RWPE2 (cell line): Measurements from ENCODE around the gene AGPAT4.

ENCODE experiments used
- ATAC-seq: fragments of 200-7000 bp; cut with Tn5 transposase; 3 replicates; pipeline ENCODE4 v1.9.1; 2021; ENCODE audit warnings: low read depth
- DNase-seq: peaks from one replicate; pipeline ENCODE4 v3.0.0-alpha.2; 2020; ENCODE audit warnings: low spot score
- H3K27ac ChIP-seq: fragments of 450-650 bp; 2 replicates; pipeline ENCODE4 v1.5.1; 2017; ENCODE audit warnings: mild to moderate bottlenecking; ENCODE audit not compliant: poor library complexity, severe bottlenecking
- H3K27me3 ChIP-seq: fragments of 250-450 bp; sonication (Bioruptor Pico); 2 replicates; pipeline ENCODE4 v1.5.1; 2021; ENCODE audit warnings: mild to moderate bottlenecking, moderate library complexity; ENCODE audit not compliant: insufficient read depth, poor library complexity, severe bottlenecking
- H3K36me3 ChIP-seq: fragments of 250-450 bp; sonication (Bioruptor Pico); 2 replicates; pipeline ENCODE4 v1.5.1; 2020; ENCODE audit warnings: low read depth, mild to moderate bottlenecking, moderate library complexity
- H3K4me1 ChIP-seq: fragments of 250-450 bp; sonication (Bioruptor Pico); 2 replicates; pipeline ENCODE4 v1.5.1; 2021; ENCODE audit warnings: mild to moderate bottlenecking, moderate library complexity; ENCODE audit not compliant: insufficient read depth, poor library complexity, severe bottlenecking
- H3K4me3 ChIP-seq: fragments of 250-450 bp; sonication (Bioruptor Pico); 2 replicates; pipeline ENCODE4 v1.5.1; 2021; ENCODE audit warnings: mild to moderate bottlenecking, moderate library complexity; ENCODE audit not compliant: severe bottlenecking
- H3K9me3 ChIP-seq: fragments of 250-450 bp; sonication (Bioruptor Pico); 2 replicates; pipeline ENCODE4 v1.5.1; 2021; ENCODE audit warnings: mild to moderate bottlenecking, moderate library complexity; ENCODE audit not compliant: severe bottlenecking
- CTCF ChIP-seq: fragments of 450-650 bp; IDR thresholded peaks from one replicate; pipeline ENCODE4 v1.5.1; 2017; ENCODE audit warnings: mild to moderate bottlenecking, moderate library complexity; ENCODE audit not compliant: poor library complexity, severe bottlenecking

AGPAT4 gene

GRCh38 chr6:161143663-161144430 is 130.0 kb downstream of the AGPAT4 start:
- ATAC-seq, result no peak
- Histone ChIP-seq H3K4me1 (no peaks in the 10 kb centered on the region), H3K27ac (no peak overlapping the region), H3K9me3 (no peaks in the 10 kb centered on the region), H3K36me3 (no peaks in the 10 kb centered on the region), H3K4me3 (no peak overlapping the region), H3K27me3 (no peaks in the 10 kb centered on the region)
- no peak for DNase-seq
- no peak for TF ChIP-seq CTCF

DNA sequence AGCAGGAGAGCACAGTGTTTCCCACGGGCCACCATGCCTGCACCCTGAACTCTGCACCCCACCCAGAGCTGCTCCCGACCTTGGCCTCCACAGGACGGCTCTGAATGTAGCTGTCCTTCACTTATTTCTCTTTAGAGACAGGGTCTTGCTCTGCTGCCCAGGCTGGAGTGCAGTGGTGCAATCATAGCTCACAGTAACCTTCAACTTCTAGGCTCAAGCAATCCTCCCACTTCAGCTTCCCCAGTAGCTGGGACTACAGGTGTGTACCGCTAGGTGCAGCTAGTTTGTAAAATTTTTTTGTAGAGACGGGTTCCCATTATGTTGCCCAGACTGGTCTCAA is 130.9 kb downstream of the AGPAT4 start:
- DNase-seq, result no peak
- Histone ChIP-seq H3K4me1 (peaks cover 2% of the 10 kb centered on the region), H3K9me3 (no peaks in the 10 kb centered on the region), H3K4me3 (no peak overlapping the region), H3K27ac (no peak overlapping the region), H3K36me3 (no peaks in the 10 kb centered on the region), H3K27me3 (no peaks in the 10 kb centered on the region)
- ATAC-seq, result no peak
- TF ChIP-seq CTCF, result no peak

DNA sequence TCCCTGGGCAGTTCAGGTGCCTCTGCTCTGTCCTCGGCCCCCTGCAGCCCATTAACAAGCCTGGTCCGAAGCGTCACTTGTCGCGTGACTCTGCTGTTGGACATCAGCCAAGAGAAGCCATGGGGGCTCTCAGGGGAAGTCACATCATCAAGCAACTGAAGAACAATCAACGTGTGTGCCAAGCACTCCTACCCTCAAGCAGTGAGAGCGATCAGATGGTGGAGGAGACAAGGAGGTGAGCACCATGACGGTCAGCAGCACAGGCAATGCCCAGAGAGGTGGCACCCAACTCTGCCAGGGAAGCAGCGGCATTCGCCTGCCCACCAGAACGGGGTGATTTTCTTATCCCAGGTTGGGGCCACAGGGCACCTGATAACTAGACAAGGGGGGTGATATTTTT is 132.7 kb downstream of the AGPAT4 start:
- DNase-seq (no peak), ATAC-seq (no peak)
- Histone ChIP-seq H3K27ac (no peak overlapping the region), H3K36me3 (no peaks in the 10 kb centered on the region), H3K4me3 (no peak overlapping the region), H3K4me1 (peaks cover 3% of the 10 kb centered on the region), H3K9me3 (no peaks in the 10 kb centered on the region), H3K27me3 (no peaks in the 10 kb centered on the region)
- no peak for TF ChIP-seq CTCF

- no peak for TF ChIP-seq CTCF
- Histone ChIP-seq H3K4me3 (no peak overlapping the region), H3K36me3 (no peaks in the 10 kb centered on the region), H3K27me3 (no peaks in the 10 kb centered on the region), H3K4me1 (peaks cover 3% of the 10 kb centered on the region), H3K27ac (no peak overlapping the region), H3K9me3 (no peaks in the 10 kb centered on the region)
- no peak for ATAC-seq
- DNase-seq, result no peak
Measured at GRCh38 chr6:161140554-161140875, 133.3 kb downstream of the AGPAT4 start.

- Histone ChIP-seq H3K9me3 (no peaks in the 10 kb centered on the region), H3K4me1 (peaks cover 3% of the 10 kb centered on the region), H3K27me3 (no peaks in the 10 kb centered on the region), H3K36me3 (no peaks in the 10 kb centered on the region), H3K4me3 (no peak overlapping the region), H3K27ac (no peak overlapping the region)
- ATAC-seq, result no peak
- no peak for DNase-seq
- TF ChIP-seq CTCF, result no peak
Measured at GRCh38 chr6:161139766-161140553, 133.9 kb downstream of the AGPAT4 start.
